ENCODE results near the gene KLHL15.

Gene KLHL15

DNA sequence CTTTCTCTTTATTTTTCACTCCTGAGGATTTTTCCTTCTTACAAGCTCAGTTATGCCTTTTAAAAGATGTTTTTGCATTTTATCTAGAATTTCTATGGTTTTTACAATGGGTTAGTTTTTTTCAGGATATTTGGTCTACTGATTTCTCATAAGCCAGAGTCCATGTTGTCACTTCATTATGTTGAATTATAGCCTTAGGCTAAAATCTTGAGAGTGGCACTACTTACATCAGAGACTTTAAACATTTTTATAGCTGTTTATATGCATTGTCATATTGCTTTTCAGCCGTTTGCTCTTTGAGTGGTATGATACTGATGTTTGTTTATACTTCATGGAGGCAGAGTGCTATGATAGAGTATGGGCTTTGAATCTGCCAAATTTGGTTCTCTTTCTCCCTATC lies 82.8 kb downstream of the KLHL15 start:
- no peak for DNase-seq

DNA sequence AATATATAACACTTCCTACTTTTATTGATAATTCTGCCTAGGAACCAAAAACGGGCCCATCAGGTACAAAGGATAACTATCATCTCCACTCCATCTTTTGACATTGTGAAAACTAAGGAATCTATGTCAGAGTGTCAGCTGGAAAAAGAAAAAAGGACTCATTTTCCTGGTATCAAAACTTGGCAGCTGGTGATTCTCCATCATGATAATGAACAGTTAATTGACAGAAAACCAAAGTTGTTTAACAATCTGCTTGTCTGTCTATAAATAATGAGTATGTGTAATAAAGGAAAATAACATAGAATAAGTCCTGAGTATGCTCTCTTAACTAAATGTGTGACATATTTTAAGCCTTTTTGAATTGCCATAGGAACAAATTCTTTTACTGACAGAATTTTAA lies 87.8 kb downstream of the KLHL15 start:
- DNase-seq, result no peak

DNA sequence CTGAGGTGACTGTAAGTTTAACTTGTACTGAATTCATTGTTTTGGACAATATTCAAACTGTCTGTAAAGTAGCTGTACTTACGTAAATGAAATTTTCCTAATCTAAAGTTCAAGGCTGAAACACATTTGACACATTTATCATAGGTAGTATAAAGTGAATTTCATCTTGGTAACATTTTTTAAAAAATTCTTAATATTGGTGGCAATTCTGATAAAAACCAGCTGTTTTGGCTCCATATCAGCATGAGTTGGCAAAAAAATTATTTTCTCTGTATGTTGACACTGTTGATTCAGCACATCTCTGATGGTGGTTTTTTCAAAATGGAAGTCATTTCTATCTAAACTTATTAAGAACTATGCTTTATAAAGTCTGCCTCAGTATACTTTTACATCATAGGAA lies 88.3 kb downstream of the KLHL15 start:
- no peak for DNase-seq

DNA sequence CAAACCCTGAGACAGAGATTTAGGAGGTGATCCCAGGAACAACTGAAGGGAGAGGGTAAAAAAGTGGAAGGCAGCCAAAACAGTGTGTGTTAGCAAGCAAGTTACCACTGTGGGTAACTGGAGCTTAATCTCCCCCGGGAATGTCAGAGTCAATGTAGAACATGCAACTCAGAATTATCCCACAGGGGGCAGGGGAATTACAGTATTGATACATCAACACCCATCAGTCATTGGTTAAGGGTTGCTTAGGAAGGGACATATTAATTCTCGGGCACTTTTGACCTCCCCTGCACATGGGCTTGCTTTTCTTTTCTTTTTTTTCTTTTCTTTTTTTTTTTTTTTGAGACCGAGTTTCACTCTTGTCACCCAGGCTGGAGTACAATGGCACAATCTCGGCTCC lies 89.9 kb downstream of the KLHL15 start:
- no peak for DNase-seq

DNA sequence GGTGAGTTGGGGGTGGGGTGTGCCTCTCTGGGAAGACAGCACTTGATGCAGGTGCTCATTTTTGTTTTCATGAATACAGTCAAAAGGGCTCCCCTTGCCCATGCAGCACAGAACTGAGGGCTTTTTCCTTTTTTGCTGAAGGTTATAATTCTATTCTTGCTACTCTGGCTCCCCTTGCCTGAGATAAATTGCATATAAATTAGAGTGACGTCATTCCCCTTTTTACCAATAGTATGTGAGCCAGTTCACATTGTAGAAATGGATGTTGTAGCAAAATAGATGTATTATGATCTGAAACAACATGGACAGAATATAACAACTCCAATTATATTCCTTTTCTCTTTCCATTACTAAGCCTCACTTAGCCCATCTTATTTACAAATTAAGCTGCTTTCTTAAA lies 90.8 kb downstream of the KLHL15 start:
- DNase-seq, result no peak

DNA sequence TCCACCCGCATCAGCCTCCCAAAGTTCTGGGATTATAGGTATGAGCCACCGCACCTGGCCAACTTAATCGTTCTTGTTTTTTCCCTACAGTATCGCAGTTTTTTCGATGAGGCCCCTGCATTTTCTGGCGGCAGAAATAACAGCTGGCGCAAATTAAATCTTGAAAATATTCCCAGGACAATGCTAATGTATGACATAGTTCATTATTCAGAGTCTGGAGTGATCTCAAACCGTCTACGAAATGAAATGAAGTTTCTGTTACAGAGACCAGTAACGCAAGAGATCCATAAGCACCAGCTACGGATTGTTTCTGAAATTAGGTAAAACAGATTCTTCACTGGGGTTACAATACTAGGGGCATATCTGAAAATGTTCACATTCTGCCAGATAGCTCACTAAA lies 91.9 kb downstream of the KLHL15 start:
- DNase-seq, result no peak
